Trophoblast cell (in vitro differentiated cells and primary cell): ENCODE measurements around the gene VANGL1.

Source experiments
- DNase-seq, 2 donors: peaks; one replicate each; pipeline ENCODE4 v3.0.0-alpha.2; 2016
- H2AFZ ChIP-seq: 2 replicates; pipeline ENCODE4 v1.6.1; 2013; ENCODE audit warnings: low read length, moderate library complexity, mild to moderate bottlenecking; ENCODE audit not compliant: insufficient read depth, poor library complexity
- H2AK5ac ChIP-seq: 2 replicates; pipeline ENCODE4 v1.6.1; 2013; ENCODE audit warnings: mild to moderate bottlenecking, low read length
- H2BK120ac ChIP-seq: 2 replicates; pipeline ENCODE4 v1.6.1; 2013; ENCODE audit warnings: low read length, mild to moderate bottlenecking, moderate library complexity; ENCODE audit not compliant: insufficient read depth, poor library complexity
- H2BK12ac ChIP-seq: 2 replicates; pipeline ENCODE4 v1.6.1; 2013; ENCODE audit warnings: mild to moderate bottlenecking, low read length, moderate library complexity
- H2BK5ac ChIP-seq: 2 replicates; pipeline ENCODE4 v1.6.1; 2013; ENCODE audit warnings: low read length, low read depth, moderate library complexity, mild to moderate bottlenecking; ENCODE audit not compliant: poor library complexity
- H3K14ac ChIP-seq: 2 replicates; pipeline ENCODE4 v1.6.1; 2013; ENCODE audit warnings: mild to moderate bottlenecking, low read length
- H3K18ac ChIP-seq: 2 replicates; pipeline ENCODE4 v1.6.1; 2013; ENCODE audit warnings: mild to moderate bottlenecking, low read length
- H3K23ac ChIP-seq: 2 replicates; pipeline ENCODE4 v1.6.1; 2013; ENCODE audit warnings: low read length
- H3K27ac ChIP-seq: 2 replicates; pipeline ENCODE4 v1.5.1; 2013; ENCODE audit warnings: low read depth, mild to moderate bottlenecking, inconsistent platforms, low read length, moderate library complexity
- H3K27me3 ChIP-seq: 2 replicates; pipeline ENCODE4 v1.6.1; 2013; ENCODE audit warnings: inconsistent platforms, mild to moderate bottlenecking, low read length, moderate library complexity; ENCODE audit not compliant: insufficient read depth
- H3K36me3 ChIP-seq, 2 experiments: 1 replicate in 1 of 2; 2 replicates in 1 of 2; pipeline ENCODE4 v1.6.1; 2013; ENCODE audit warnings: low read length in 2 of 2, mild to moderate bottlenecking in 2 of 2, moderate library complexity in 1 of 2; ENCODE audit not compliant: insufficient read depth in 2 of 2, control insufficient read depth in 1 of 2
- H3K4ac ChIP-seq: 2 replicates; pipeline ENCODE4 v1.6.1; 2013; ENCODE audit warnings: low read depth, mild to moderate bottlenecking, low read length, moderate library complexity
- H3K4me1 ChIP-seq, 2 experiments: 1 replicate in 1 of 2; 2 replicates in 1 of 2; pipeline ENCODE4 v1.6.1; 2013; ENCODE audit warnings: low read length in 2 of 2, mild to moderate bottlenecking in 2 of 2, moderate library complexity in 1 of 2; ENCODE audit not compliant: insufficient read depth in 2 of 2, control insufficient read depth in 1 of 2
- H3K4me2 ChIP-seq: 2 replicates; pipeline ENCODE4 v1.6.1; 2013; ENCODE audit warnings: inconsistent platforms, mild to moderate bottlenecking, low read length, moderate library complexity
- H3K4me3 ChIP-seq: 2 replicates; pipeline ENCODE4 v1.5.1; 2013; ENCODE audit warnings: mild to moderate bottlenecking, low read depth, low read length, inconsistent platforms
- H3K79me1 ChIP-seq: one replicate; pipeline ENCODE4 v1.6.1; 2013; ENCODE audit warnings: low read length
- H3K79me2 ChIP-seq: 2 replicates; pipeline ENCODE4 v1.6.1; 2013; ENCODE audit warnings: low read length, mild to moderate bottlenecking; ENCODE audit not compliant: control insufficient read depth, insufficient read depth, poor library complexity
- H3K9ac ChIP-seq: 2 replicates; pipeline ENCODE4 v1.6.1; 2013; ENCODE audit warnings: mild to moderate bottlenecking, low read length
- H3K9me3 ChIP-seq: 2 replicates; pipeline ENCODE4 v1.6.1; 2013; ENCODE audit warnings: low read depth, mild to moderate bottlenecking, control low read depth, inconsistent platforms, low read length; ENCODE audit not compliant: insufficient read depth
- H4K12ac ChIP-seq: 2 replicates; pipeline ENCODE4 v1.6.1; 2013; ENCODE audit warnings: low read depth, mild to moderate bottlenecking, low read length, moderate library complexity
- H4K8ac ChIP-seq: 2 replicates; pipeline ENCODE4 v1.6.1; 2013; ENCODE audit warnings: low read depth, mild to moderate bottlenecking, low read length, moderate library complexity
- H4K91ac ChIP-seq: one replicate; pipeline ENCODE4 v1.6.1; 2013; ENCODE audit warnings: low read depth, mild to moderate bottlenecking, low read length, moderate library complexity
- WGBS: extraction: QIAGEN DNeasy Blood & Tissue Kit; methylation state at CpG from one replicate; pipeline ENCODE4 v1.1.7; 2013; ENCODE audit warnings: missing lambda C conversion rate; ENCODE audit not compliant: insufficient read length, insufficient coverage; ENCODE audit errors: extremely low coverage; 5-methylcytosine and 5-hydroxymethylcytosine counted together

Gene VANGL1

GRCh38 chr1:115702959-115703358, 61.2 kb downstream of the VANGL1 start:
- Histone ChIP-seq H2BK5ac (no peak overlapping the region), H2BK120ac (no peak overlapping the region), H3K9ac (no peak overlapping the region), H2BK12ac (no peak overlapping the region), H2AK5ac (no peak overlapping the region), H2AFZ (no peak overlapping the region), H4K91ac (no peak overlapping the region), H3K18ac (no peak overlapping the region), H3K79me1 (peaks cover 10% of the 10 kb centered on the region), H3K4ac (no peak overlapping the region), H3K4me1 (peaks cover 10 to 16% of the 10 kb centered on the region in 2 experiments), H4K8ac (no peak overlapping the region), H3K36me3 (peaks cover 7 to 12% of the 10 kb centered on the region in 2 experiments), H3K9me3 (no peaks in the 10 kb centered on the region), H3K23ac (no peak overlapping the region), H3K4me3 (no peak overlapping the region), H4K12ac (no peak overlapping the region), H3K27ac (no peak overlapping the region), H3K79me2 (no peaks in the 10 kb centered on the region), H3K4me2 (no peak overlapping the region), H3K27me3 (no peaks in the 10 kb centered on the region), H3K14ac (no peak overlapping the region)
- no CpG with 5 or more reads among the region's 3 CpGs for WGBS
- DNase-seq: no peak

GRCh38 chr1:115705085-115705951, 63.5 kb downstream of the VANGL1 start:
- Histone ChIP-seq H3K9me3 (no peaks in the 10 kb centered on the region), H3K4ac (no peak overlapping the region), H3K23ac (no peak overlapping the region), H3K4me2 (no peak overlapping the region), H3K27ac (peak overlapping the region; percentile 75), H2BK120ac (no peak overlapping the region), H2AFZ (no peak overlapping the region), H3K4me3 (no peak overlapping the region), H4K12ac (no peak overlapping the region), H3K79me1 (peaks cover 15% of the 10 kb centered on the region), H2BK5ac (no peak overlapping the region), H3K27me3 (no peaks in the 10 kb centered on the region), H2BK12ac (peak overlapping the region; percentile 52), H4K8ac (no peak overlapping the region), H3K9ac (no peak overlapping the region), H2AK5ac (peak overlapping the region; percentile 2), H4K91ac (no peak overlapping the region), H3K18ac (no peak overlapping the region), H3K14ac (peak overlapping the region; percentile 42), H3K4me1 (peaks cover 12 to 20% of the 10 kb centered on the region in 2 experiments), H3K36me3 (peaks cover 7 to 12% of the 10 kb centered on the region in 2 experiments), H3K79me2 (no peaks in the 10 kb centered on the region)
- peak; percentile 38 to 69 for DNase-seq
- WGBS: no CpG with 5 or more reads among the region's 12 CpGs

GRCh38 chr1:115705963-115706362, 64.2 kb downstream of the VANGL1 start:
- Histone ChIP-seq H3K79me2 (peaks cover 2% of the 10 kb centered on the region), H2AK5ac (peak overlapping the region; percentile 73), H3K27ac (peak overlapping the region; percentile 75), H3K4me1 (peaks cover 18 to 23% of the 10 kb centered on the region in 2 experiments), H2BK5ac (peak overlapping the region; percentile 91), H2AFZ (no peak overlapping the region), H4K91ac (peak overlapping the region; percentile 85), H3K79me1 (peaks cover 21% of the 10 kb centered on the region), H3K4me3 (no peak overlapping the region), H2BK12ac (peak overlapping the region; percentile 96), H3K4me2 (no peak overlapping the region), H3K14ac (peak overlapping the region; percentile 94), H3K9ac (no peak overlapping the region), H3K27me3 (no peaks in the 10 kb centered on the region), H3K4ac (no peak overlapping the region), H4K12ac (no peak overlapping the region), H3K9me3 (no peaks in the 10 kb centered on the region), H4K8ac (peak overlapping the region; percentile 70), H2BK120ac (peak overlapping the region; percentile 94), H3K23ac (no peak overlapping the region), H3K18ac (peak overlapping the region; percentile 71), H3K36me3 (peaks cover 7% of the 10 kb centered on the region in 2 experiments)
- DNase-seq: peak in 1 of 2 donors; percentile 48
- WGBS: no CpG with 5 or more reads among the region's 9 CpGs

GRCh38 chr1:115706587-115707425, 65.0 kb downstream of the VANGL1 start:
- H3K4me2 ChIP-seq: no peak overlapping the region
- H3K18ac ChIP-seq: peak overlapping the region; percentile 69
- H4K12ac ChIP-seq: no peak overlapping the region
- peaks cover 4 to 7% of the 10 kb centered on the region in 2 experiments for H3K36me3 ChIP-seq
- no peak overlapping the region for H3K4me3 ChIP-seq
- peaks cover 23 to 28% of the 10 kb centered on the region in 2 experiments for H3K4me1 ChIP-seq
- H2BK5ac ChIP-seq: peak overlapping the region; percentile 91
- no peaks in the 10 kb centered on the region for H3K27me3 ChIP-seq
- peak in 1 of 2 donors; percentile 81 for DNase-seq
- peak overlapping the region; percentile 75 for H3K27ac ChIP-seq
- H3K14ac ChIP-seq: peak overlapping the region; percentile 79
- H3K9ac ChIP-seq: no peak overlapping the region
- no CpG with 5 or more reads among the region's 8 CpGs for WGBS
- H3K23ac ChIP-seq: no peak overlapping the region
- H2AK5ac ChIP-seq: peak overlapping the region; percentile 71
- H4K8ac ChIP-seq: peak overlapping the region; percentile 71
- no peaks in the 10 kb centered on the region for H3K9me3 ChIP-seq
- no peak overlapping the region for H2AFZ ChIP-seq
- peaks cover 3% of the 10 kb centered on the region for H3K79me2 ChIP-seq
- peaks cover 24% of the 10 kb centered on the region for H3K79me1 ChIP-seq
- peak overlapping the region; percentile 96 for H2BK12ac ChIP-seq
- peak overlapping the region; percentile 94 for H2BK120ac ChIP-seq
- H3K4ac ChIP-seq: no peak overlapping the region
- peak overlapping the region; percentile 85 for H4K91ac ChIP-seq
